SK-MEL-5 (cell line): ENCODE data around the gene ACSS1. TPM values are rescaled to one million over a fixed set of nuclear protein-coding genes. Genes with fewer than 3 reads are reported as not detected.

Source experiments
- DNase-seq: peaks from one replicate; pipeline ENCODE4 v3.0.0-alpha.2; 2016; ENCODE audit warnings: low read depth, low spot score
- in situ Hi-C: cut with HindIII; loops from 2 replicates; pipeline ENCODE4 v1.10.0; 2016; ENCODE audit warnings: low sequenced_read_pairs, high pct_unique_total_duplicates, low pct_unique_long_range_greater_than_20kb
- total RNA-seq: library from RNA; depleted of rRNA; stranded (reverse); fragments of >200 nt; shearing (Covaris generic); gene quantifications from 2 replicates; pipeline ENCODE4 v1.2.3, GENCODE V29; 2014

Gene ACSS1
- total RNA-seq, 1 experiment from 2014 or later: 10.0 TPM

DNA sequence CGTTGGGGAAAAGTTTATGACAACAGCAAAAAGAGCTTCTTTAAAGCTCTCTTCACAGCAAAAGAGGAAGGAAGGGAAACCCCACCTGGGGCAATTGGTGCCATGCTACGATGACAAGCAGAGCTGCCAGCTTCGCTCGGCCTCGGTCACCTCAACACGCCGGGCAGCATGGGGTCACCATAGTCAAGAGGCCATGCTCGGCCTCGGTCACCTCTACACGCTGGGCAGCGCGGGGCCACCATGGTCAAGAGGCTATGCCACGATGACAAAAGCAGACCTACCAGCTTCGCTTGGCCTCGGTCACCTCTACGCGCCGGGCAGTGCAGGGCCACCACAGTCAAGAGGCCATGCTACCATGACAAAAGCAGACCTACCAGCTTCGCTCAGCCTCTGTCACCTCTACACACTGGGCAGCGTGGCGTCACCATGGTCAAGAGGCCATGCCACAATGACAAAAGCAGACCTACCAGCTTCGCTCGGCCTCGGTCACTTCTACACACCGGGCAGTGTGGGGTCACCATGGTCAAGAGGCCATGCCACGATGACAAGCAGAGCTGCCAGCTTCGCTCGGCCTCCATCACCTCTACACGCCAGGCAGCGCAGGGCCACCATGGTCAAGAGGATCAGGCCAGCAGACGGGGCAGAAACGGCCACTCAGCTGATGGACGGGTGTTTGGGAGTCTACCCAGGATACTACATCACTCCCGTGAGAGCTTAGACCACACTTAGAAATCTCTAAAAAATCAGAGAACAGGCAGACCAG lies 77.5 kb downstream of the ACSS1 start:
- in situ Hi-C loops: no loop called here
- no peak for DNase-seq

DNA sequence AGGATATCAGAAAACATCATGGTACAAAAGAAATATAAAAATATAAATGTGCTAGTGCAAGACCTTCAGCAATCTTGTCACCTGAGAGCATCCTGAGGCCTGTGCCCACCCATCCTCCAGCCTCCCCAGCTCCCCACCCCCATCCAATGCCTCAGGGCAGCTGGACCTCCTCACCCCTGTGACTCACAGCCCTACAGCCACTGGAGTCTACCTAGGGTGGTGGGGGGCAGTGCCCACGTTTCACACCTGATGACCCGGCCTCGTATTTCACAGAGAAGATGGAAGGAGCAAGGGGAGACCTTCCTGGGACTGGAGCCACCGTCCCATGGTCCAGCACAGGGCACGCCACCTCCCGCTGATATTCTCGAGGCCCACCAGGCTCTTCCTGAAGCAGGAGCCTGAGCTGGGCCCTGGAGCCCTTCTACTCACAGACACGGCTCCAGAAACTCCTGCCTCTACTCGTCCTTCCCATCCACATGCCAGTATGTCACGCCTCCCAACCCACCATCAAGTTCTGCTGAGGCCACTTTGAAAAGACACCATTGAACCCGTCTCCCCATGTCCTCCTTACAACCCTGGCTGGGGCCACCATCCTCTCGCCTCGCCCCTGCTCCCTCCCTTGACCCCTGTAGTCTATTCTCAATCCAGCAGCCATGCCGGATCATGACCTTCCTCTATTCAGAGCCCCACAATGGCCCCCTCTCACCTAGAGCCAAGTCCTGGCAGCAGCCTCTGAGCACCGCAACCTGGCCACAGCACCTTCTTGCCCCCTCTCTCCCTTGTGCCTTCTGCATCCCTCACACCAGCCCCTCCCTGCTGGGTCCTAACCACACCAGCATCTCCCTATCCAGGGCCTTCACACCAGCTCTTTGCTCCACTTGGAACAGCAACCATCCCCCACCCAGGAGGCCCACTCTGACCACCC lies 78.6 kb downstream of the ACSS1 start:
- in situ Hi-C loops: no loop called here

DNA sequence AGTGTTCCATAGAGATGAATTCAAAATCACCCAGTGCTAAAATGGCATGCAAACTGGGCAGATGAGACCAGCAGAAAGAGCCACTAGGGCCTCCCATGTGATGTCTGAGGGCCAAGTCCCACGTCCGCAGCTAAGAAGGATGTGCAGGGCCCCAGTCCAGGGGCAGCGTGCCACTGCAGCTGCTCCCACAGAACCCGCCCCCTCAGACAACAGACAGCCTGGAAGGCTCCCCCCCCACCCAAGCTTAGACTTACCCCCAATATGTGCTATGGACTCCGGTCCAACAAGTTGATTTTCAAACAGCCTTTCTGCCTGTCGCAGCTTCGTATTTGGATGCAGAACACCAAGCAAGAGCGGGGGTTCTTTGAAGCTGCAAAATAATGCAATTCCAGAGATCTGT lies 79.4 kb downstream of the ACSS1 start:
- in situ Hi-C loops: no loop called here
- DNase-seq: no peak

More for the DNA sequence above, 78.6 kb downstream of the ACSS1 start:
- DNase-seq: no peak

DNA sequence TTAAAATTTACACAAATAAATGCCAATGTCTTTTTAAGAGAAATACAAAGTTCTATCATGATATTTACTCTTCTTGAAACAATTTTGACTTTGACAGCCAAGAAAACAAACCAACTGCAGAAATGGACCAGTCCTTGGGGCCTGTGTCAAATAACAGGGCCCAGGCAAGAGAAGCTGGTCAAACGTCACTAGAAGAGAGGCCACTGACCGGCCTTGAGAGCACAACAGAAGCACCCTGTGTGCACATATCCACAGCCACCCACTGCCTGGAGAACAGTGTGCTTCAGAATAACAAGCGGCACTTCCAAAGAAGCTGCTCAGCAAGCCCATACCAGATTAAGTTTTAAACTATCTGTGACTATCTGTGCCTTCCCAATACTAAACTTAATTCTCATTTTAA lies 80.1 kb downstream of the ACSS1 start:
- in situ Hi-C loops: no loop called here
- DNase-seq: no peak

DNA sequence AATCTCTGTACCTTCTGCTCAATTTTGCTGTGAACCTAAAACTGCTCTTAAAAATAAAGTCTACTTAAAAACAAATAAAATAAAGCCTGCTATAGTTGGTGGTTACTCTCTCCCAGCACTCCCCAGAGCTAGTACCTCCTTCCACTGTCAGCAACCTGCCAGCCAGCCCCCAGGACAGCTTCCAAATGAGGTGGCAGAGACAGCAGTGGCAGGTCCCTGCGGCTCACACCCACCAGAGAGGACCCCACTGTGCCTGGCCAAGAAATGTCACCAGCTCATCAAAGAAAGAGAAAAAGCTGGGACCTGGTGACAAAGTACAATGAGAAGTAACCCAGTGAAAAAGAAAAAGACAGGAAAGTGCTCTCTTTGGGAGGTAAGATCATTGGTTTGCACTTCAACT lies 80.6 kb downstream of the ACSS1 start:
- in situ Hi-C loops: no loop called here
- DNase-seq: no peak

DNA sequence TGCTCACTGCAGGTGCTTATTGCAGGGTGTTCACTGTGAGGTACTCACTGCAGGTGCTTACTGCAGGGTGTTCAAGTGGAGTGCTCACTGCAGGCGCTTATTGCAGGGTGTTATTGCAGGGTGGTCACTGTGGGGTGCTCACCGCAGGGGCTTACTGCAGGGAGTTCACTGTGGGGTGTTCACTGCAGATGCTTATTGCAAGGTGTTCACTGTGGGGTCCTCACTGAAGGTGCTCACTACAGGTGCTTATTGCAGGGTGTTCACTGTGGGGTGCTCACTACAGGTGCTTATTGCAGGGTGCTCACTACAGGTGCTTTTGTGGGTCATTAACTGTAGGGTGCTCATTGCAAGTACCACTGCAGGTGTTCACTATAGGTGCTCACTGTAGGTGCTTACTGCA lies 85.6 kb downstream of the ACSS1 start:
- DNase-seq: no peak
- in situ Hi-C loops: no loop called here

DNA sequence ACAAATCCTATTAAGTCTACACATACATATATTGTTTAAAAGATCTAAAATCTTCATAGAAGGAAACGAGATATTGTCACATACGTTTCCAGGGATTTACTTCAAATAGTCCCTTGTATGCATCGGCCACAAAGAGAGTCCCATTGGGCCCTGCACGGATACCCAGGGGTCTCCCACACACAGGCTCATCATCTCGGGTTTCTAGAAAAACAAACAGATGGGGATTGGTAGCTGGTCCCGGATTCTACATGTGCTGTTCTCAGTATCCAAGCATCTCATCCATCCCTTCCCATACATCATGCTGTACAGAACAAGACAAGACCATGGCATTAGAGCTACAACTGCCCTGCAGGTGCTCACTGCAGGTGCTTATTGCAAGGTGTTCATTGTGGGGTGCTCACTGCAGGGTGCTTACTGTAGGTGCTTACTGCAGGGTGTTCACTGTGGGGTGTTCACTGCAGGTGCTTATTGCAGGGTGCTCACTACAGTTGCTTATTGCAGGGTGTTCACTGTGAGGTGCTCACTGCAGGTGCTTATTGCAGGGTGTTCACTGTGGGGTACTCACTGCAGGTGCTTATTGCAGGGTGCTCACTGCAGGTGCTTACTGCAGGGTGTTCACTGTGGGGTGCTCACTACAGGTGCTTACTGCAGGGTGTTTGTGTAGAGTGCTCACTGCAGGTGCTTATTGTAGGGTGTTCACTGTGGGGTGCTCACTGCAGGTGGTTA lies 86.4 kb downstream of the ACSS1 start:
- in situ Hi-C loops: no loop called here
- DNase-seq: no peak

DNA sequence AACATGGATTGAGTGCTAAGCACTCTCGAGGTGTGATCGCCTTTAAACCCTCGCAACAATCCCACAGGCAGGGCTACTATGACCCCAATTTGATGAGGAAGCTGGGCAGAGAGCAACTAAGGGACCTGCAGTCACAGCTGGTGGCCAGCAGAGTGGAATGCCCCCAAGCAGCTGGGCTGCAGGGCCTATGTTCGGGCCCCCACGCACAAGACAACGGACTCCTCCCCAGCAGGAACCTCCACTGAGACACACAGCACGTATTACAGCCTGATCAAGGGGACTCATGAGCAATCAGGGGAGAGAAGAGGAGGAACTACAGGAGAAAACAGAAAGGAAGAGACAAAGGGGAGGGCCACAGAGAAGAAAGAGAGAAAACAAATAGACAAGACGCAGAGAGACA lies 87.2 kb downstream of the ACSS1 start:
- no peak for DNase-seq
- in situ Hi-C loops: no loop called here

DNA sequence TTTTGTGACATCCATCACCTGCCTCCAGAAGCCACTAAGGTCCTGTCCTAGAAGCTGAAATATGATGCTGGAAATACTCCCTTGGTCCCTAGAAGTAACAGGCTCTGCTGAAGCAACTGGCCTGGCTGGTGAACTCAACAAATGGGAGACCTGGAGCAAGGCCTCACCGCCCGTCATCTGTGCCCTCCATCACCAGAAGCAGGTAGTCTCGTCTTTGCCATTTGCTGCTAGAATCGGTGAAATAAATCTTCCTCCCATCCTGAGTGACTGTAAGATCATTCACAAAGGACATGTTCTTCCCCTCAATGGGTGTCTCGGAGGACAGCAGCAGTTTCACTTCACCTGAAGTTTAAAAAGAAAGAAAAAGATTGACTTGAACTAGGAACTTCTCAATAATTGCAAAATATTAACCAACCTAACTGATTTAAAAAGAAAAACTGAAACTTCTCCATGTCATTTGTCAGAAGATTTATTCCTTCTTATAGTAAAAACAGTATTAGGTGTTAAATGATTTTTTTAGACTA lies 87.8 kb downstream of the ACSS1 start:
- DNase-seq: no peak
- in situ Hi-C loops: no loop called here

DNA sequence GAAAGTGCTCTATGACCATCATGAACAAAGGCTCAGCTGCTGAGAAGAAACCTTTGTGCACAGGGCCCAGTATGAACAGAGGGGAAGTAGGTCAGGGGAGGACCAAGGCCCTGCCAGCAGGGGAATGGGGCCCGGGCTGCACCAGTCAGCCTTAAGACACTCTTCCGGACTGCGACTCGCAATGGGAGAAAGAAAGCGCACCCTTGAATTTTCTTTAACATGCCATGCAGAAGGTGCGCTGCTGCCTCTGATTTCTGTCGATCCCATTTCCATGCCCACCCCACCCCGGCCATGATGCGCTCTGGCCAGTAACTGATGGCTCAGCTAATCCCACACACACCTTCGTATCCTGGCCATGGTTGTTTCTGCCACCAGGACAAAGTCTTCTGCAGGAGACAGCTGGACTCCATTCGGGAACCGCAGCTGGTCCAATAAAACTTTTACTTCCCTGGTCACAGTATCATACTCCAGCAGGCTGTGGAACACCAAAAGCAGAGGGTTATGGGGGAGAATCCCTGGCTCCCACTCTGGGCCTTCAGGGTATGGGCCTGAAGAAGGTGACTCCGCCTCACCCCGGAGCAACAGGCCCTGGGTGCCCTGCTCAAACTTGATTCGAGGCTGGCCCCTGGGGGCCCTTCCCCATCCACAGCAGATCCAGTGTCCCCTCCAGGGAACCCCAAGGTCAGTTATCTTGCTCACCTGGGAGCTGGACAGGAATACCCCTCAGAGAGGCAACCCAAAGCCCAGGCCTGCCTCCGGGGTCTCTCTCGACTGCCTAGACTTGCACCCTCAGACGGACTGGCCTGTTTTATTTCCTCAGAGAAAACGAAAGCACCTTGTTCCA lies 88.5 kb downstream of the ACSS1 start:
- DNase-seq: no peak
- in situ Hi-C loops: no loop called here

DNA sequence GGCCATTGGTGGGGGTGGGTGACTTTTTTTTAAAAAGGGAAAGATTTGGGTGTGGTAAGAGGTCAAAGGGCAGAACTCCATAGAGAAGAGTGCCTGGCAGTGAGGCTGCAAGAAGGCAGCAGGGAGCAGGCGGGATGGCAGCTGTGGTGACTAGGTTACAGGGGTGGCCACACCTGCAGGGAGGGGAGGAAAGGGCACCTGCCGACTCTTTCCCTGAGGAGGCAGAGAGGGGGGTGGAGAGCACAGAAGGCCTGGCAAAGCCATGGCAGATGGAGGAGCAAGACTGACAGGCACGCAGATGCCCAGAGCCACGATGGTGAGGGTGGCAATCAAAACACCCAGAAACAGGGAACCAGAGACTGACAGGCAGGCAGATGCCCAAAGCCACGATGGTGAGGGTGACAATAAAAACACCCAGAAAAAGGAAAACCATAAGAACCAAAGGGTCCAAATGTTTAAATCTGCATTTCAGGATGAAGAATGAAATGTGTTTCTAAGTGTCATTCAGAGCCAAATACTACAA lies 89.6 kb downstream of the ACSS1 start:
- no peak for DNase-seq
- in situ Hi-C loops: no loop called here

DNA sequence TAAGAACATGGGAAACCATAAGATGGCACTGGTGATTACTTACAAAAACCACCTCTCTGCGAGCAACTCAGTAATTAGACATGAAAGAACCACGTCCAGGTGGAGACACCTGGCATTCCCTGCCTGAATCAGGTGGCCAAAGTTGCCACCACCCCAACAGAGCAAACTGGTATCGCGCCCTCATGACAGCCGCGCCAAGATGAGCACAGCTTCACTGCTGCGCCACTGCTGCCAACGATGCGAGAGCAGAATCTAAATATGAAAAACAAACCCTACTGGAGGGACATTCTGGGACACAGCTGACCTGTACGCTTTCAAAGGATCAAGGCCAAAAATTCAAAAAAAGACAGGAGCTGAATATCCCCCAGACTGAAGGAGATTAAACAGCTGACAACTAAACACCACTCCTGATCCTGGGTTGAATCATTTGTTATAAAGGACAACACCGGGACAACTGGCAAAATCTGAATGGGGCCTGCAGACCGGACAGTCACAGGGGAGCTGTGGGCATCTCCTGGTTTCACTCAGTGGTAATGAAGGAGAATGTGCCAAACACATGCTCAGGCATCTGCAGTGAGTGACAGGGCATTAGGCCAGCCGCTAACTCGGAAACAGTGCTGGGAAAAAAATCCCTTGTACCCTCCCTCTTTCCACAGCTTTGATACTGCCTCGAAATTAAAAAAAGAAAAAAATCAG lies 91.5 kb downstream of the ACSS1 start:
- DNase-seq: no peak
- in situ Hi-C loops: no loop called here

DNA sequence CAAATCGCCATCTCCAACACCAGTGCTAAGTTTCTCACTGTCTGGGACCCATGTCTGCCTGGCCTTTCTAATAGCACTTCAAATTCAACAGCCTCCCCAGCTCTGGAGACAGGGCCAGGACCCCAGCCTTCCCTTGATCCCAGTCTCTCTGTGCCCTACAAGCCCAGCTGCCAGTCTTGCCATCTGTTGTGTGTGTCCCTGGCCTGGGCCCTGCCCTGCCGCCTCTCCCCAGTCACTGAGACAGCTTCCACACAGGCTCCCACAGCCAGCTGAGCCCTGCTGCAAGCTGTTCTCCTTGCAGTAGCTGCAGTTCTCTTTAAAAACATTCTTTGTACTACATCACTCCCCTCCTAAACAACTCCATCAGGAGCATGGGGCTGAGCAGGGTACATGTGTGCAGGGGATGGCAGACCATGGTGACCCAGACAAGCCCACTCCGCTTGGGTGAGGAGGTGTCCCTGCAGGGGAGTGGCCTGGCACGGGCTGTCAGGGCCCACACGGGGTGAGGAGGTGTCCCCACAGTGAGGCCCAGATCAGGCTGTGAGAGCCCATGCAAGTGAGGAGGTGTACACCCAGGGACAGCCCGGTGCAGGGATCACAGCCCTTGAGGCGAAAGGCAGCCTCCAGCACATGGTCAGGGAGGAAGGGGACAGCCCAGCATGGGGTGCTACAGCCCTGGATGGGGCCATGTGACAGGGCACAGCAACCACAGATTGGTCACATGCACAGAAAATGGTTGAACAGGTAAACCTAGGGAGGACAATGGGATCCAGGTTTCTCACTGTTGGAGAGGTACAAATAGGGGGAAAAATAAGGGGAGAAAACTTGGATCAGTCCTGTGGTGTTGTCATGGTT lies 92.6 kb downstream of the ACSS1 start:
- in situ Hi-C loops: no loop called here
- DNase-seq: no peak

DNA sequence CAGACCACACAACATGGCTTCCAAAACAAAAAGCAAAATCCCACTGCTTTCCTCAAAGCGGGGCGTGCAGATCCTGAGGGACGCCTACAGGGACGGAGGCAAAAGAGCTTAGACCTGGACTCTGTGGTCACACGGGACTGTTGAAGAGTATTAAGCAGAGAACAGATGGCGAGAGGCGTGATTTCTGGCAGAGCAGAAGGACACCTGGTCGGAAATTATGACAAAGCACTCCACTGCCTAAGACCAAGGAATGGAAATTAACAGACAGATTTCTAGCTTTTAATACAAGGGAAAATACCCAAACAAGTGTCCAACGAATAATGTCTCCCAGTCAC lies 93.5 kb downstream of the ACSS1 start:
- no peak for DNase-seq
- in situ Hi-C loops: no loop called here

DNA sequence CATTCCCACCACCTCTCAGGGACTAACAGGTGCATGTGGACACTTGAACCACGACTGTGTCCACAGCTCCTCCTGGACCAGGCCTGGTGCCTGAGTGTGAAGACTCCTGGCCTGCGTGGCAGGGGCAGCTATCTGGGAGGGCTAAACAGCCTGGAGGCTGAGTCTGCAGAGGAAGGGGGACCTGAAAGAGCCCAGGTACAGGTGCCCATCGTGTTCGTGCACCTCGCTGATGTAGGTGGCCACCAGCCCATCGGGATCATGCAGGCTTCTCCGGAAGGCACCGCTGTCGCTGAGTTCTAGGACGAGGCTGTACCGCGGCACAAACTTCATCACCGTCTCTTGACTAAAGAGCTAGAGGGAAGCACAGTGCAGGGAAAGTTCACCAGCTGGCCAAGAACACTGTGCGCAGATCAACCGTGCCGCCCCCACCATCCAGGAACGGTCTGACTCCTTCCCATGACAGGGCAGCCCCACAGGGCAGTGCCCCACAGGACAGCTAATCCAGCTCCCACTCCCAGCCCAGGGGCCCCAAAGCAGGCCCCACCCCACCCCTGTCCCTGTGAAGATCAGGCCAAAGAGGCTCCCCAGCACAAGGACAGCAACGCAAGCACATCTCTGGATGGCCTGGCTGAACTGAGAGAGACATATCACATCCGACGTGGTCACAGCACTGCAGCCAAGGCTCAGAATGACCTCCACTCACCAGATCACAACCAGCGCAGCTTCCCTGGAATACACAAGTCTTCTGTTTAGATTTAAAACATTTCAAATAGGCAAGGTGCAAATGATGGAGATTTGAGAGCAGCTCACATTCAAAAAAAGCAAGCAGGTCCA lies 94.0 kb downstream of the ACSS1 start:
- in situ Hi-C loops: no loop called here
- no peak for DNase-seq
